ENCODE results near the gene ZNF560.

The ZNF560 gene

DNA sequence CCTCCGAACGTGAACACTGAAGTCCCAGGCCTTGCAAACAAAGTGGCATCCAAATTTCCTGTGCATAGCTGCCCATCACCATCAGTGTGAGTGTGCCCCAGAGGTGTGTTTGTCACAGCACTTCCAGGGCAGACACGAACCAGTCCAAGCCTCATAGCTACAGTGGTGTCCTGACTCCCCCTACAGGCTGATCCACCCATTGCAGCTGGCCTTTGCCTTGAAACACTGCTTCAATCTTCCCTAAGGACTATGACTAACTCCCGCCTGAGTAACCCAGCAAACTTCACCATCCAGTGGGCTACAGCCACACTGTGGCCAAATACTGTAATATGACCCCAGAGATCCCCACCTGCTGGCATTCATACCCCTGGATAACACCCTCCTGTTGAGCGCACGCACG is 66.9 kb downstream of the ZNF560 start:
- no peak for DNase-seq (ENCODE audit: low read depth in 1 of 2, low spot score in 1 of 2)
- no peak overlapping the region for H3K4me3 ChIP-seq (replicated peaks; ENCODE audit: insufficient read depth, low read length)
- no peaks in the 10 kb centered on the region for H3K27me3 ChIP-seq (ENCODE audit: insufficient read depth, poor library complexity, severe bottlenecking)
- TF ChIP-seq GABPA (IDR thresholded peaks at IDR 0.05; ENCODE audit: low read depth): no peak
- TF ChIP-seq SPI1 (IDR thresholded peaks at IDR 0.05; ENCODE audit: borderline replicate concordance, low read depth): no peak
- TF ChIP-seq POLR2AphosphoS5 (IDR thresholded peaks at IDR 0.05; ENCODE audit: low read depth): no peak
- TF ChIP-seq, protein P1, sequence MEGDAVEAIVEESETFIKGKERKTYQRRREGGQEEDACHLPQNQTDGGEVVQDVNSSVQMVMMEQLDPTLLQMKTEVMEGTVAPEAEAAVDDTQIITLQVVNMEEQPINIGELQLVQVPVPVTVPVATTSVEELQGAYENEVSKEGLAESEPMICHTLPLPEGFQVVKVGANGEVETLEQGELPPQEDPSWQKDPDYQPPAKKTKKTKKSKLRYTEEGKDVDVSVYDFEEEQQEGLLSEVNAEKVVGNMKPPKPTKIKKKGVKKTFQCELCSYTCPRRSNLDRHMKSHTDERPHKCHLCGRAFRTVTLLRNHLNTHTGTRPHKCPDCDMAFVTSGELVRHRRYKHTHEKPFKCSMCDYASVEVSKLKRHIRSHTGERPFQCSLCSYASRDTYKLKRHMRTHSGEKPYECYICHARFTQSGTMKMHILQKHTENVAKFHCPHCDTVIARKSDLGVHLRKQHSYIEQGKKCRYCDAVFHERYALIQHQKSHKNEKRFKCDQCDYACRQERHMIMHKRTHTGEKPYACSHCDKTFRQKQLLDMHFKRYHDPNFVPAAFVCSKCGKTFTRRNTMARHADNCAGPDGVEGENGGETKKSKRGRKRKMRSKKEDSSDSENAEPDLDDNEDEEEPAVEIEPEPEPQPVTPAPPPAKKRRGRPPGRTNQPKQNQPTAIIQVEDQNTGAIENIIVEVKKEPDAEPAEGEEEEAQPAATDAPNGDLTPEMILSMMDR (IDR thresholded peaks at IDR 0.05; ENCODE audit: insufficient read depth, low read length): no peak
- TF ChIP-seq, protein P2, sequence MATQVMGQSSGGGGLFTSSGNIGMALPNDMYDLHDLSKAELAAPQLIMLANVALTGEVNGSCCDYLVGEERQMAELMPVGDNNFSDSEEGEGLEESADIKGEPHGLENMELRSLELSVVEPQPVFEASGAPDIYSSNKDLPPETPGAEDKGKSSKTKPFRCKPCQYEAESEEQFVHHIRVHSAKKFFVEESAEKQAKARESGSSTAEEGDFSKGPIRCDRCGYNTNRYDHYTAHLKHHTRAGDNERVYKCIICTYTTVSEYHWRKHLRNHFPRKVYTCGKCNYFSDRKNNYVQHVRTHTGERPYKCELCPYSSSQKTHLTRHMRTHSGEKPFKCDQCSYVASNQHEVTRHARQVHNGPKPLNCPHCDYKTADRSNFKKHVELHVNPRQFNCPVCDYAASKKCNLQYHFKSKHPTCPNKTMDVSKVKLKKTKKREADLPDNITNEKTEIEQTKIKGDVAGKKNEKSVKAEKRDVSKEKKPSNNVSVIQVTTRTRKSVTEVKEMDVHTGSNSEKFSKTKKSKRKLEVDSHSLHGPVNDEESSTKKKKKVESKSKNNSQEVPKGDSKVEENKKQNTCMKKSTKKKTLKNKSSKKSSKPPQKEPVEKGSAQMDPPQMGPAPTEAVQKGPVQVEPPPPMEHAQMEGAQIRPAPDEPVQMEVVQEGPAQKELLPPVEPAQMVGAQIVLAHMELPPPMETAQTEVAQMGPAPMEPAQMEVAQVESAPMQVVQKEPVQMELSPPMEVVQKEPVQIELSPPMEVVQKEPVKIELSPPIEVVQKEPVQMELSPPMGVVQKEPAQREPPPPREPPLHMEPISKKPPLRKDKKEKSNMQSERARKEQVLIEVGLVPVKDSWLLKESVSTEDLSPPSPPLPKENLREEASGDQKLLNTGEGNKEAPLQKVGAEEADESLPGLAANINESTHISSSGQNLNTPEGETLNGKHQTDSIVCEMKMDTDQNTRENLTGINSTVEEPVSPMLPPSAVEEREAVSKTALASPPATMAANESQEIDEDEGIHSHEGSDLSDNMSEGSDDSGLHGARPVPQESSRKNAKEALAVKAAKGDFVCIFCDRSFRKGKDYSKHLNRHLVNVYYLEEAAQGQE (IDR thresholded peaks at IDR 0.05; ENCODE audit: insufficient replicate concordance, low read depth): no peak
- H3K27ac ChIP-seq (replicated peaks): no peak overlapping the region

DNA sequence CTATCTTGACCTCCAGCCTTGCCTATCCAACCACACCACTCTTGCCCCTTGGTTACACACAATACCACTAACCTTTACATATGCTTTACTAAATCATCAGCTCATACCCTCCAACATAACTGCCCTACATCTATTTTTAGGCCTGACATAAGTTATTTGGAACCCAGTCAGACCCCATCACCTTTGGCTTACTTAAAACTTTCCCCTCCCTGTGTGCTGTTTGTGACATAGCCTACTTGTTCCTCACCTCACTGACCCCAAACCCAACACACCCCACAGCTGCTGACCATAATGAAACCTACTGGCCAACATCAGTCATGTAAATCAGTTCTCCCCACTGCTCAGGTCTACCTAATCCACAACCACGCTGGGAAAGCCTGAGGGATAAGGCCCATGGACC is 68.0 kb downstream of the ZNF560 start:
- TF ChIP-seq, protein P2 (IDR thresholded peaks at IDR 0.05; ENCODE audit: insufficient replicate concordance, low read depth): no peak
- TF ChIP-seq POLR2AphosphoS5 (IDR thresholded peaks at IDR 0.05; ENCODE audit: low read depth) (no peak), SPI1 (IDR thresholded peaks at IDR 0.05; ENCODE audit: borderline replicate concordance, low read depth) (no peak), GABPA (IDR thresholded peaks at IDR 0.05; ENCODE audit: low read depth) (no peak)
- TF ChIP-seq, protein P1 (IDR thresholded peaks at IDR 0.05; ENCODE audit: insufficient read depth, low read length): no peak
- Histone ChIP-seq H3K27me3 (ENCODE audit: insufficient read depth, poor library complexity, severe bottlenecking) (no peaks in the 10 kb centered on the region), H3K27ac (replicated peaks) (no peak overlapping the region), H3K4me3 (replicated peaks; ENCODE audit: insufficient read depth, low read length) (no peak overlapping the region)
- no peak for DNase-seq (ENCODE audit: low read depth in 1 of 2, low spot score in 1 of 2)

DNA sequence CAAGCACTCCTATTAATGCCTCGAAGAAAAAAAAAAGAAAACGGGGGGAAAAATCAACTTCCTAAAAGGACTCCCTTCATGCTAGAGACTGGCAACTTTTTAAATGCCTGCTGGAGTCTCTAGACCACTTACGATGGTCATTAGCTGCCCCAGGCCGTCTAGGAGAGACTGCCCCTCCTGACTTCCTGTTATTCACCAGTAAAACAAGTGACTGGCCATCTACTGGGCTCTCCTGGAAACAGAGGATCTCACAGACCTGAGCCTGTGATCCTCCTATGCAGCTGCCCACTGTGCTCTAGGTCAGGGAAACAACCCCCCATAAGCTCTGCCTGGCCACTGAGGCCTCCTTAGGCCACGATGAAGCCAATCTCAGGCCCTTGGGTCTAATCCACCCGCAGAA is 70.5 kb downstream of the ZNF560 start:
- DNase-seq (ENCODE audit: low read depth in 1 of 2, low spot score in 1 of 2): no peak
- no peak for TF ChIP-seq POLR2AphosphoS5 (IDR thresholded peaks at IDR 0.05; ENCODE audit: low read depth)
- TF ChIP-seq, protein P2 (IDR thresholded peaks at IDR 0.05; ENCODE audit: insufficient replicate concordance, low read depth): no peak
- no peak for TF ChIP-seq GABPA (IDR thresholded peaks at IDR 0.05; ENCODE audit: low read depth)
- TF ChIP-seq, protein P1 (IDR thresholded peaks at IDR 0.05; ENCODE audit: insufficient read depth, low read length): no peak
- TF ChIP-seq SPI1 (IDR thresholded peaks at IDR 0.05; ENCODE audit: borderline replicate concordance, low read depth): no peak
- no peak overlapping the region for H3K27ac ChIP-seq (replicated peaks)
- no peaks in the 10 kb centered on the region for H3K27me3 ChIP-seq (ENCODE audit: insufficient read depth, poor library complexity, severe bottlenecking)
- no peak overlapping the region for H3K4me3 ChIP-seq (replicated peaks; ENCODE audit: insufficient read depth, low read length)

All from HL-60 (cell line).